HEK293 (cell line): ENCODE results near the gene SST.

ENCODE experiments used
- CTCF ChIP-seq: fragments of 450-650 bp; formaldehyde crosslinking; IDR thresholded peaks from 2 replicates; pipeline ENCODE4 v1.5.1; 2016; ENCODE audit warnings: missing biosample characterization, missing genetic modification characterization
- MEIS1 ChIP-seq: sonication (generic); formaldehyde crosslinking; IDR thresholded peaks from 2 replicates; pipeline ENCODE4 v1.8.1; 2022; ENCODE audit warnings: missing genetic modification reagents, mild to moderate bottlenecking, borderline replicate concordance
- SETDB1 ChIP-seq: IDR thresholded peaks from one replicate; pipeline ENCODE4 v1.6.1; 2017; ENCODE audit warnings: mild to moderate bottlenecking, low read length, moderate library complexity, mixed read lengths; ENCODE audit not compliant: insufficient read length
- ZNF302 ChIP-seq: fragments of 450-650 bp; formaldehyde crosslinking; IDR thresholded peaks from 2 replicates; pipeline ENCODE4 v1.5.1; 2016; ENCODE audit warnings: missing biosample characterization, missing genetic modification characterization, low read depth
- ZNF561 ChIP-seq: fragments of 450-650 bp; IDR thresholded peaks from 2 replicates; pipeline ENCODE4 v1.5.1; 2018; ENCODE audit warnings: missing biosample characterization, missing genetic modification characterization, borderline replicate concordance
- ZNF776 ChIP-seq: fragments of 450-650 bp; formaldehyde crosslinking; IDR thresholded peaks from 2 replicates; pipeline ENCODE4 v1.5.0; 2017; ENCODE audit warnings: missing biosample characterization, missing genetic modification characterization, borderline replicate concordance
- TF ChIP-seq, protein P1 (sequence below): fragments of 450-650 bp; formaldehyde crosslinking; IDR thresholded peaks from 2 replicates; pipeline ENCODE4 v1.5.1; 2017; ENCODE audit warnings: missing biosample characterization, missing genetic modification characterization
- TF ChIP-seq, protein P2 (sequence below): fragments of 450-650 bp; formaldehyde crosslinking; IDR thresholded peaks from 2 replicates; pipeline ENCODE4 v1.5.1; 2016; ENCODE audit warnings: missing biosample characterization, missing genetic modification characterization

GRCh38 chr3:187640569-187641059, 29.6 kb downstream of the SST start:
- TF ChIP-seq CTCF (no peak), ZNF776 (tag by site-specific recombination) (no peak), ZNF302 (tag by site-specific recombination) (no peak), SETDB1 (no peak), ZNF561 (tag by site-specific recombination) (no peak), MEIS1 (no peak)
- TF ChIP-seq, protein P1, sequence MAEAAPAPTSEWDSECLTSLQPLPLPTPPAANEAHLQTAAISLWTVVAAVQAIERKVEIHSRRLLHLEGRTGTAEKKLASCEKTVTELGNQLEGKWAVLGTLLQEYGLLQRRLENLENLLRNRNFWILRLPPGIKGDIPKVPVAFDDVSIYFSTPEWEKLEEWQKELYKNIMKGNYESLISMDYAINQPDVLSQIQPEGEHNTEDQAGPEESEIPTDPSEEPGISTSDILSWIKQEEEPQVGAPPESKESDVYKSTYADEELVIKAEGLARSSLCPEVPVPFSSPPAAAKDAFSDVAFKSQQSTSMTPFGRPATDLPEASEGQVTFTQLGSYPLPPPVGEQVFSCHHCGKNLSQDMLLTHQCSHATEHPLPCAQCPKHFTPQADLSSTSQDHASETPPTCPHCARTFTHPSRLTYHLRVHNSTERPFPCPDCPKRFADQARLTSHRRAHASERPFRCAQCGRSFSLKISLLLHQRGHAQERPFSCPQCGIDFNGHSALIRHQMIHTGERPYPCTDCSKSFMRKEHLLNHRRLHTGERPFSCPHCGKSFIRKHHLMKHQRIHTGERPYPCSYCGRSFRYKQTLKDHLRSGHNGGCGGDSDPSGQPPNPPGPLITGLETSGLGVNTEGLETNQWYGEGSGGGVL (tag by site-specific recombination) = no peak
- TF ChIP-seq, protein P2, sequence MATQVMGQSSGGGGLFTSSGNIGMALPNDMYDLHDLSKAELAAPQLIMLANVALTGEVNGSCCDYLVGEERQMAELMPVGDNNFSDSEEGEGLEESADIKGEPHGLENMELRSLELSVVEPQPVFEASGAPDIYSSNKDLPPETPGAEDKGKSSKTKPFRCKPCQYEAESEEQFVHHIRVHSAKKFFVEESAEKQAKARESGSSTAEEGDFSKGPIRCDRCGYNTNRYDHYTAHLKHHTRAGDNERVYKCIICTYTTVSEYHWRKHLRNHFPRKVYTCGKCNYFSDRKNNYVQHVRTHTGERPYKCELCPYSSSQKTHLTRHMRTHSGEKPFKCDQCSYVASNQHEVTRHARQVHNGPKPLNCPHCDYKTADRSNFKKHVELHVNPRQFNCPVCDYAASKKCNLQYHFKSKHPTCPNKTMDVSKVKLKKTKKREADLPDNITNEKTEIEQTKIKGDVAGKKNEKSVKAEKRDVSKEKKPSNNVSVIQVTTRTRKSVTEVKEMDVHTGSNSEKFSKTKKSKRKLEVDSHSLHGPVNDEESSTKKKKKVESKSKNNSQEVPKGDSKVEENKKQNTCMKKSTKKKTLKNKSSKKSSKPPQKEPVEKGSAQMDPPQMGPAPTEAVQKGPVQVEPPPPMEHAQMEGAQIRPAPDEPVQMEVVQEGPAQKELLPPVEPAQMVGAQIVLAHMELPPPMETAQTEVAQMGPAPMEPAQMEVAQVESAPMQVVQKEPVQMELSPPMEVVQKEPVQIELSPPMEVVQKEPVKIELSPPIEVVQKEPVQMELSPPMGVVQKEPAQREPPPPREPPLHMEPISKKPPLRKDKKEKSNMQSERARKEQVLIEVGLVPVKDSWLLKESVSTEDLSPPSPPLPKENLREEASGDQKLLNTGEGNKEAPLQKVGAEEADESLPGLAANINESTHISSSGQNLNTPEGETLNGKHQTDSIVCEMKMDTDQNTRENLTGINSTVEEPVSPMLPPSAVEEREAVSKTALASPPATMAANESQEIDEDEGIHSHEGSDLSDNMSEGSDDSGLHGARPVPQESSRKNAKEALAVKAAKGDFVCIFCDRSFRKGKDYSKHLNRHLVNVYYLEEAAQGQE (tag by site-specific recombination) = no peak
